IMR-90 (cell line): ENCODE measurements around the gene MNAT1. TPM values are rescaled to one million over a fixed set of nuclear protein-coding genes. Genes with fewer than 3 reads are reported as not detected.

Experiments
- ATAC-seq: fragments of 200-7000 bp; cut with Tn5 transposase; 2 replicates; pipeline ENCODE4 v1.9.1; 2020; ENCODE audit warnings: low read depth, mild to moderate bottlenecking, moderate library complexity
- BruUV-seq: library from RNA; stranded (reverse); fragments of 400-500 nt; replicated peaks from 2 replicates; lab custom pipeline; 2021; lab: Mats Ljungman, UMichigan
- CTCF ChIA-PET: fragments of 300-600 bp; formaldehyde crosslinking; extraction: SDS; loops from one replicate; lab custom pipeline; 2021; ENCODE audit warnings: antibody characterized with exemption; lab: Yijun Ruan, JAX
- POLR2A ChIA-PET: fragments of 300-600 bp; sonication (Branson Sonifier 250); formaldehyde crosslinking; loops from one replicate; lab custom pipeline; 2022; ENCODE audit warnings: antibody characterized with exemption; ENCODE audit not compliant: unreplicated experiment; lab: Charles Lee
- DNase-seq: peaks from one replicate; pipeline ENCODE4 v3.0.0; 2013
- H2AFZ ChIP-seq: replicated peaks from 2 replicates; pipeline ENCODE3; 2013; ENCODE audit warnings: low read length, mild to moderate bottlenecking; ENCODE audit not compliant: poor library complexity
- H2AK5ac ChIP-seq: 2 replicates; pipeline ENCODE4 v1.6.1; 2013; ENCODE audit warnings: low read depth, low read length, inconsistent platforms
- H2AK9ac ChIP-seq: replicated peaks from 2 replicates; pipeline ENCODE3; 2013; ENCODE audit warnings: mild to moderate bottlenecking, low read depth, low read length, moderate library complexity; ENCODE audit not compliant: poor library complexity
- H2BK120ac ChIP-seq: 2 replicates; pipeline ENCODE4 v1.6.1; 2013; ENCODE audit warnings: low read depth, low read length, inconsistent platforms
- H2BK15ac ChIP-seq: 3 replicates; pipeline ENCODE4 v1.6.1; 2013; ENCODE audit warnings: low read depth, low read length, inconsistent platforms
- H2BK20ac ChIP-seq: 2 replicates; pipeline ENCODE4 v1.6.1; 2013; ENCODE audit warnings: low read depth, mild to moderate bottlenecking, inconsistent platforms, low read length, moderate library complexity
- H2BK5ac ChIP-seq: 2 replicates; pipeline ENCODE4 v1.6.1; 2013; ENCODE audit warnings: mild to moderate bottlenecking, low read depth, low read length, inconsistent platforms; ENCODE audit not compliant: poor library complexity, severe bottlenecking
- H3K14ac ChIP-seq: replicated peaks from 2 replicates; pipeline ENCODE4 v1.6.1; 2013; ENCODE audit warnings: low read depth, low read length, inconsistent platforms
- H3K18ac ChIP-seq: 2 replicates; pipeline ENCODE4 v1.6.1; 2013; ENCODE audit warnings: low read depth, low read length, control low read depth
- H3K23ac ChIP-seq: 2 replicates; pipeline ENCODE4 v1.6.1; 2013; ENCODE audit warnings: low read depth, low read length, inconsistent platforms
- H3K27ac ChIP-seq: 2 replicates; pipeline ENCODE4 v1.5.1; 2013; ENCODE audit warnings: mild to moderate bottlenecking, control low read depth, low read length; ENCODE audit not compliant: insufficient read depth
- H3K27me3 ChIP-seq: 2 replicates; pipeline ENCODE4 v1.6.1; 2013; ENCODE audit warnings: low read length; ENCODE audit not compliant: control insufficient read depth, insufficient read depth
- H3K36me3 ChIP-seq: 2 replicates; pipeline ENCODE4 v1.6.1; 2013; ENCODE audit warnings: low read length, mixed read lengths; ENCODE audit not compliant: control insufficient read depth, insufficient read depth
- H3K4ac ChIP-seq: 2 replicates; pipeline ENCODE4 v1.6.1; 2013; ENCODE audit warnings: low read depth, low read length, inconsistent platforms
- H3K4me1 ChIP-seq: 2 replicates; pipeline ENCODE4 v1.6.1; 2013; ENCODE audit warnings: low read length, mixed read lengths; ENCODE audit not compliant: control insufficient read depth, insufficient read depth
- H3K4me2 ChIP-seq: 2 replicates; pipeline ENCODE4 v1.6.1; 2013; ENCODE audit warnings: low read depth, mild to moderate bottlenecking, control low read depth, low read length, moderate library complexity
- H3K4me3 ChIP-seq: 2 replicates; pipeline ENCODE4 v1.5.1; 2013; ENCODE audit warnings: low read depth, mild to moderate bottlenecking, control low read depth, low read length, moderate library complexity; ENCODE audit not compliant: insufficient read depth
- H3K56ac ChIP-seq: 2 replicates; pipeline ENCODE4 v1.6.1; 2013; ENCODE audit warnings: low read length, inconsistent platforms; ENCODE audit not compliant: insufficient read depth; ENCODE audit errors: extremely low read depth
- H3K79me1 ChIP-seq, 2 experiments: 2 replicates each; pipeline ENCODE4 v1.6.1; 2013; ENCODE audit warnings: low read length in 2 of 2, inconsistent platforms in 1 of 2, low read depth in 1 of 2
- H3K9ac ChIP-seq: 2 replicates; pipeline ENCODE4 v1.6.1; 2013; ENCODE audit warnings: low read depth, low read length, control low read depth
- H3K9me1 ChIP-seq: 2 replicates; pipeline ENCODE4 v1.6.1; 2013; ENCODE audit warnings: low read length, inconsistent platforms; ENCODE audit not compliant: insufficient read depth
- H3K9me3 ChIP-seq: 2 replicates; pipeline ENCODE4 v1.6.1; 2013; ENCODE audit warnings: low read length; ENCODE audit not compliant: control insufficient read depth, insufficient read depth
- H4K20me1 ChIP-seq: 2 replicates; pipeline ENCODE4 v1.6.1; 2013; ENCODE audit warnings: low read length, inconsistent platforms; ENCODE audit not compliant: insufficient read depth
- H4K5ac ChIP-seq: 2 replicates; pipeline ENCODE4 v1.6.1; 2013; ENCODE audit warnings: mild to moderate bottlenecking, low read depth, low read length, control low read depth
- H4K8ac ChIP-seq, 2 experiments: 2 replicates each; pipeline ENCODE4 v1.6.1; 2013; ENCODE audit warnings: low read depth in 2 of 2, low read length in 2 of 2, control low read depth in 1 of 2, inconsistent platforms in 1 of 2
- H4K91ac ChIP-seq: 2 replicates; pipeline ENCODE4 v1.6.1; 2013; ENCODE audit warnings: low read depth, low read length, inconsistent platforms; ENCODE audit not compliant: insufficient read depth
- CEBPB ChIP-seq: IDR thresholded peaks from 2 replicates; pipeline ENCODE4 v1.6.1; 2012; ENCODE audit warnings: low read depth, low read length, improper control_type of control experiment
- CHD1 ChIP-seq: IDR thresholded peaks from 2 replicates; pipeline ENCODE4 v1.6.1; 2012; ENCODE audit warnings: low read depth, low read length, improper control_type of control experiment
- MAFK ChIP-seq: IDR thresholded peaks from 2 replicates; pipeline ENCODE4 v1.6.1; 2012; ENCODE audit warnings: low read depth, low read length, improper control_type of control experiment
- MAZ ChIP-seq: IDR thresholded peaks from 2 replicates; pipeline ENCODE4 v1.6.1; 2012; ENCODE audit warnings: low read depth, mild to moderate bottlenecking, low read length, improper control_type of control experiment, moderate library complexity, borderline replicate concordance
- NFE2L2 ChIP-seq: fragments of 150-350 bp; IDR thresholded peaks from 2 replicates; pipeline ENCODE4 v1.6.1; 2016; ENCODE audit warnings: low read depth, mild to moderate bottlenecking, low read length
- POLR2A ChIP-seq: IDR thresholded peaks from 2 replicates; pipeline ENCODE4 v1.6.1; 2012; ENCODE audit warnings: mild to moderate bottlenecking, low read depth, low read length
- RAD21 ChIP-seq: IDR thresholded peaks from 2 replicates; pipeline ENCODE4 v1.6.1; 2012; ENCODE audit warnings: low read length, improper control_type of control experiment
- RCOR1 ChIP-seq: IDR thresholded peaks from 2 replicates; pipeline ENCODE4 v1.6.1; 2012; ENCODE audit warnings: mild to moderate bottlenecking, low read length, improper control_type of control experiment; ENCODE audit not compliant: insufficient replicate concordance
- RFX5 ChIP-seq: IDR thresholded peaks from 2 replicates; pipeline ENCODE4 v1.8.0; 2012; ENCODE audit warnings: low read depth, mild to moderate bottlenecking, low read length, moderate library complexity
- SMC3 ChIP-seq: fragments of 150-350 bp; IDR thresholded peaks from 2 replicates; pipeline ENCODE4 v1.6.1; 2016; ENCODE audit warnings: low read depth, mild to moderate bottlenecking, antibody characterized with exemption, low read length, moderate library complexity
- WGBS, 2 experiments: methylation state at CpG; one replicate each; pipeline versions ENCODE4 v1.1.5 to v1.1.7; 2013; ENCODE audit warnings: missing lambda C conversion rate in 2 of 2; ENCODE audit not compliant: insufficient read length in 1 of 2; ENCODE audit errors: extremely low coverage in 2 of 2; 5-methylcytosine and 5-hydroxymethylcytosine counted together
- dilution Hi-C: fragments of 300-500 bp; cut with HindIII; formaldehyde crosslinking; loops from one replicate; pipeline ENCODE4 v1.14.3; 2018; ENCODE audit warnings: low sequenced_read_pairs; ENCODE audit not compliant: unreplicated experiment
- in situ Hi-C: fragments of 300-500 bp; cut with MboI; formaldehyde crosslinking; loops from 3 replicates; pipeline ENCODE4 v1.14.3; 2019; ENCODE audit warnings: low sequenced_read_pairs, inconsistent platforms, mixed read lengths
- intact Hi-C: fragments of 100-400 bp; cut with micrococcal nuclease; formaldehyde crosslinking; loops from 2 replicates; pipeline ENCODE4 v1.10.0; 2022
- polyA plus RNA-seq, 3 experiments: library from polyadenylated mRNA; depleted of rRNA; stranded (reverse); fragments of >200 nt; gene quantifications; 2 replicates each; pipeline ENCODE4 v1.2.3, GENCODE V29; 2012; ENCODE audit warnings: low replicate concordance in 1 of 3
- total RNA-seq: library from RNA; depleted of rRNA; stranded (reverse); fragments of >200 nt; gene quantifications from 2 replicates; pipeline ENCODE4 v1.2.3, GENCODE V29; 2012
- TF ChIP-seq, protein P1 (sequence below): fragments of 150-350 bp; IDR thresholded peaks from 2 replicates; pipeline ENCODE4 v1.6.1; 2017; ENCODE audit warnings: mild to moderate bottlenecking, antibody characterized with exemption, low read length, low read depth
- TF ChIP-seq, protein P2 (sequence below): conservative IDR thresholded peaks from 2 replicates; pipeline ENCODE4 v1.5.1; 2012; ENCODE audit warnings: mild to moderate bottlenecking, low read depth, low read length, improper control_type of control experiment
- TF ChIP-seq, protein P3 (sequence below): fragments of 150-350 bp; IDR thresholded peaks from 2 replicates; pipeline ENCODE4 v1.6.1; 2016; ENCODE audit warnings: low read depth, mild to moderate bottlenecking, low read length, moderate library complexity, borderline replicate concordance

The MNAT1 gene
- total and polyA plus RNA-seq, 2 of the 4 experiments (the other 2 are of a cell fraction), result 48.2 to 53.0 TPM

DNA sequence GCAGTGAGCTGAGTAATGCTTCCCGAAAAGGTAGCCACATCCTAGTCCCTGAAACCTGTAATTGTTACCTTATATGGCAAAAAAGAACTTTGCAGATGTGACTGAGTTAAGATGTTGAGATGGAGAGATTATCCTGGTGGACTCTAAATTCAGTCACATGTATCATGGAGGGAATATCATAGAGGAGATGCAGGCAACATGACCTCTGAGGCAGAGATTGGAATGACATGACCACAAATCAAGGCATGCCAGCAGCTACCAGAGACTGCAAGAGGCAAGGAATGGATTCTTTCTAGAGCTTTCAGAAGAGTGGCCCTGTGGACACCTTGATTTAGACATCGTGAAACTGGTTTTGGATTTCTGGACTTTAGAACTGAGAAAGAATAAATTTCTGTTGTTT is 265.0 kb downstream of the MNAT1 start:
- no TSS peak for BruUV-seq
- no peaks in the 10 kb centered on the region for H3K27me3 ChIP-seq

More for the DNA sequence above, 265.0 kb downstream of the MNAT1 start:
- peaks cover 10% of the 10 kb centered on the region for H3K36me3 ChIP-seq
- ChIA-PET CTCF (no interaction called here), POLR2A (no interaction called here)
- WGBS, 2 experiments, result no CpG with 5 or more reads among the region's 2 CpGs
- dilution Hi-C loops (no loop called here), intact Hi-C loops (no loop called here), in situ Hi-C loops (loop anchor here (25.0 kb wide), 1 partner anchor 362 kb away; the partner anchor contains the start of gene SIX1)
- H3K4me3 ChIP-seq, result no peak overlapping the region
- peaks cover 4 to 34% of the 10 kb centered on the region in 2 experiments; a peak in 3 of 4 replicates for H3K79me1 ChIP-seq
- H4K8ac ChIP-seq, result no peak overlapping the region
- no peak for DNase-seq
- no peak overlapping the region for H3K9ac ChIP-seq
- H2AK9ac ChIP-seq, result no peak overlapping the region
- H3K9me1 ChIP-seq, result peaks cover 4% of the 10 kb centered on the region; the same call in 1 of the 2 replicates
- no peak for ATAC-seq
- no peak overlapping the region for H2AK5ac ChIP-seq
- no peak overlapping the region for H4K91ac ChIP-seq
- H2BK5ac ChIP-seq, result no peak overlapping the region
- TF ChIP-seq RAD21 (no peak), RFX5 (no peak), MAZ (no peak), CEBPB (no peak), MAFK (no peak), NFE2L2 (no peak), SMC3 (no peak), RCOR1 (no peak), CHD1 (no peak), POLR2A (no peak)
- TF ChIP-seq, protein P1, sequence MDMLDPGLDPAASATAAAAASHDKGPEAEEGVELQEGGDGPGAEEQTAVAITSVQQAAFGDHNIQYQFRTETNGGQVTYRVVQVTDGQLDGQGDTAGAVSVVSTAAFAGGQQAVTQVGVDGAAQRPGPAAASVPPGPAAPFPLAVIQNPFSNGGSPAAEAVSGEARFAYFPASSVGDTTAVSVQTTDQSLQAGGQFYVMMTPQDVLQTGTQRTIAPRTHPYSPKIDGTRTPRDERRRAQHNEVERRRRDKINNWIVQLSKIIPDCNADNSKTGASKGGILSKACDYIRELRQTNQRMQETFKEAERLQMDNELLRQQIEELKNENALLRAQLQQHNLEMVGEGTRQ, result no peak
- TF ChIP-seq, protein P2, sequence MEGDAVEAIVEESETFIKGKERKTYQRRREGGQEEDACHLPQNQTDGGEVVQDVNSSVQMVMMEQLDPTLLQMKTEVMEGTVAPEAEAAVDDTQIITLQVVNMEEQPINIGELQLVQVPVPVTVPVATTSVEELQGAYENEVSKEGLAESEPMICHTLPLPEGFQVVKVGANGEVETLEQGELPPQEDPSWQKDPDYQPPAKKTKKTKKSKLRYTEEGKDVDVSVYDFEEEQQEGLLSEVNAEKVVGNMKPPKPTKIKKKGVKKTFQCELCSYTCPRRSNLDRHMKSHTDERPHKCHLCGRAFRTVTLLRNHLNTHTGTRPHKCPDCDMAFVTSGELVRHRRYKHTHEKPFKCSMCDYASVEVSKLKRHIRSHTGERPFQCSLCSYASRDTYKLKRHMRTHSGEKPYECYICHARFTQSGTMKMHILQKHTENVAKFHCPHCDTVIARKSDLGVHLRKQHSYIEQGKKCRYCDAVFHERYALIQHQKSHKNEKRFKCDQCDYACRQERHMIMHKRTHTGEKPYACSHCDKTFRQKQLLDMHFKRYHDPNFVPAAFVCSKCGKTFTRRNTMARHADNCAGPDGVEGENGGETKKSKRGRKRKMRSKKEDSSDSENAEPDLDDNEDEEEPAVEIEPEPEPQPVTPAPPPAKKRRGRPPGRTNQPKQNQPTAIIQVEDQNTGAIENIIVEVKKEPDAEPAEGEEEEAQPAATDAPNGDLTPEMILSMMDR, result no peak
- TF ChIP-seq, protein P3, sequence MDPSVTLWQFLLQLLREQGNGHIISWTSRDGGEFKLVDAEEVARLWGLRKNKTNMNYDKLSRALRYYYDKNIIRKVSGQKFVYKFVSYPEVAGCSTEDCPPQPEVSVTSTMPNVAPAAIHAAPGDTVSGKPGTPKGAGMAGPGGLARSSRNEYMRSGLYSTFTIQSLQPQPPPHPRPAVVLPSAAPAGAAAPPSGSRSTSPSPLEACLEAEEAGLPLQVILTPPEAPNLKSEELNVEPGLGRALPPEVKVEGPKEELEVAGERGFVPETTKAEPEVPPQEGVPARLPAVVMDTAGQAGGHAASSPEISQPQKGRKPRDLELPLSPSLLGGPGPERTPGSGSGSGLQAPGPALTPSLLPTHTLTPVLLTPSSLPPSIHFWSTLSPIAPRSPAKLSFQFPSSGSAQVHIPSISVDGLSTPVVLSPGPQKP, result no peak
- H3K14ac ChIP-seq, result no peak overlapping the region
- H3K18ac ChIP-seq, result no peak overlapping the region
- no peak overlapping the region for H2BK120ac ChIP-seq
- no peak overlapping the region for H3K4ac ChIP-seq
- H4K5ac ChIP-seq, result no peak overlapping the region
- H3K27ac ChIP-seq, result no peak overlapping the region
- no peak overlapping the region for H2BK15ac ChIP-seq
- H3K4me1 ChIP-seq, result no peaks in the 10 kb centered on the region
- H3K56ac ChIP-seq, result no peak overlapping the region
- no peak overlapping the region for H2BK20ac ChIP-seq
- H3K23ac ChIP-seq, result no peak overlapping the region
- H2AFZ ChIP-seq, result no peak overlapping the region
- H4K20me1 ChIP-seq, result no peaks in the 10 kb centered on the region
- H3K4me2 ChIP-seq, result no peak overlapping the region
- H3K9me3 ChIP-seq, result peaks cover 2% of the 10 kb centered on the region; the same call in 1 of the 2 replicates
